Activated naive CD8-positive, alpha-beta T cell treated with anti-CD3 and anti-CD28 coated beads, Interleukin-2, amount 10 ng/mL, durations not matched to agents 7 days and 5 days (primary cell): ENCODE results near the gene LPXN. TPM values are rescaled to one million over a fixed set of nuclear protein-coding genes. Genes with fewer than 3 reads are reported as not detected.

Source experiments
- ATAC-seq: fragments of 150-1000 bp; cut with Tn5 transposase; one replicate; pipeline ENCODE4 v1.10.0; 2021; ENCODE audit warnings: low read depth, moderate library complexity
- POLR2A ChIA-PET: fragments of 350-600 bp; sonication (Branson Sonifier 250); formaldehyde crosslinking; loops from one replicate; lab custom pipeline; 2021; ENCODE audit warnings: antibody characterized with exemption; lab: Charles Lee
- DNase-seq: peaks from one replicate; pipeline ENCODE4 v3.0.0; 2021
- H3K27ac Mint-ChIP-seq: one replicate; pipeline ENCODE4 v1.8.0; 2022; ENCODE audit warnings: mild to moderate bottlenecking, mixed read lengths
- H3K27me3 Mint-ChIP-seq: one replicate; pipeline ENCODE4 v1.8.0; 2022; ENCODE audit warnings: mild to moderate bottlenecking, moderate library complexity, mixed read lengths
- H3K36me3 Mint-ChIP-seq: one replicate; pipeline ENCODE4 v1.8.0; 2021; ENCODE audit warnings: mild to moderate bottlenecking, mixed read lengths
- H3K4me1 Mint-ChIP-seq: one replicate; pipeline ENCODE4 v1.8.0; 2021; ENCODE audit warnings: mixed read lengths
- H3K4me3 Mint-ChIP-seq: one replicate; pipeline ENCODE4 v1.8.0; 2022; ENCODE audit warnings: mild to moderate bottlenecking, moderate library complexity, mixed read lengths
- H3K9me3 Mint-ChIP-seq: one replicate; pipeline ENCODE4 v1.8.0; 2021; ENCODE audit warnings: mixed read lengths
- total RNA-seq, 2 experiments: library from RNA; stranded (reverse); gene quantifications; one replicate each; pipeline ENCODE4 v1.2.3, GENCODE V29; 2021

The LPXN gene
- total RNA-seq, 2 experiments from 2014 or later = 145 to 159 TPM

- Mint-ChIP-seq H3K36me3 (peaks cover 42% of the 10 kb centered on the region), H3K27me3 (no peaks in the 10 kb centered on the region), H3K4me1 (peaks cover 45% of the 10 kb centered on the region), H3K9me3 (no peaks in the 10 kb centered on the region), H3K4me3 (peak overlapping the region; percentile 3), H3K27ac (peak overlapping the region; percentile 52)
- POLR2A ChIA-PET = no interaction called here
- ATAC-seq (no peak), DNase-seq (no peak)
These were observed 21.0 kb upstream of the LPXN start for GRCh38 chr11:58596621-58597020.

- no peak for DNase-seq
- Mint-ChIP-seq H3K36me3 (peaks cover 35% of the 10 kb centered on the region), H3K4me1 (peaks cover 40% of the 10 kb centered on the region), H3K27me3 (no peaks in the 10 kb centered on the region), H3K27ac (no peak overlapping the region), H3K9me3 (no peaks in the 10 kb centered on the region), H3K4me3 (no peak overlapping the region)
- POLR2A ChIA-PET = no interaction called here
- ATAC-seq = no peak
These were observed 19.2 kb upstream of the LPXN start for GRCh38 chr11:58594826-58595225.

DNA sequence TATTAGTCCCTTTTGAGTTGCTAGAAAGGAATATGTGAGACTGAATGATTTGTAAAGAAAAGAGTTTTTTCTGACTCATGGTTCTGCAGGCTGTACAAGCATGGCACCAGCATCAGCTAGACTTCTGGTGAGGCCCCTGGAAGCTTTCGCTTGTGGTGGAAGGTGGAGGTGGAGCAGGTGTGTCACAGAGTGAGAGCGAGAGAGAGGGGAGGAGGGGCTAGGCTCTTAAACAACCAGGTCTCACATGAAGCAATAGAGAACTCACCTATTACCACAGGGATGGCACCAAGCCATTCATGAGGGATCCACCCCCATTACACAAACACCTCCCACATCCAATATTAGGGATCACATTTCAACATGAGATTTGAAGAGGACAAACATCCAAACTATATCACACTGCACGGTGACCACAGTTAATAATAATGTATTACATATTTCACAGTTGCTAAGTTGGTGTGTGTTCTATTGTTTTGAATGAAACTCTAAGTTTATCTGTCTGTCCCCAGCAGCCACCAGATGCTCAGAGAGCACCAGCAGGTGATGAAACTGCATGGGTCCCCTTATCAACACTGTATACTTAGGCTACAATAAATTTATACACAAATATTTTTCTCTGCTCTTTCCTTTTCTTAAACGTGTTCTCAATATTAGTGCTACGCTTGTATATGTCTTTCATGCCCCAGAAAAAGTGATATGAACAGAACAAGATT is 17.3 kb upstream of the LPXN start:
- DNase-seq (no peak), ATAC-seq (no peak)
- Mint-ChIP-seq H3K9me3 (no peaks in the 10 kb centered on the region), H3K4me3 (no peak overlapping the region), H3K36me3 (peaks cover 32% of the 10 kb centered on the region), H3K27me3 (no peaks in the 10 kb centered on the region), H3K4me1 (peaks cover 38% of the 10 kb centered on the region), H3K27ac (peak overlapping the region; percentile 10)
- POLR2A ChIA-PET = no interaction called here

GRCh38 chr11:58591659-58592058 is 16.0 kb upstream of the LPXN start:
- peaks cover 30% of the 10 kb centered on the region for H3K4me1 Mint-ChIP-seq
- H3K27me3 Mint-ChIP-seq = no peaks in the 10 kb centered on the region
- DNase-seq (no peak), ATAC-seq (no peak)
- peaks cover 38% of the 10 kb centered on the region for H3K36me3 Mint-ChIP-seq
- no peak overlapping the region for H3K4me3 Mint-ChIP-seq
- POLR2A ChIA-PET = interaction anchor here (0.6 to 0.7 kb wide), 3 partner anchors 28 to 306 kb away, joined by 3 to 4 read pairs (median 3); no protein-coding TSS in a partner anchor
- H3K9me3 Mint-ChIP-seq = no peaks in the 10 kb centered on the region
- no peak overlapping the region for H3K27ac Mint-ChIP-seq

DNA sequence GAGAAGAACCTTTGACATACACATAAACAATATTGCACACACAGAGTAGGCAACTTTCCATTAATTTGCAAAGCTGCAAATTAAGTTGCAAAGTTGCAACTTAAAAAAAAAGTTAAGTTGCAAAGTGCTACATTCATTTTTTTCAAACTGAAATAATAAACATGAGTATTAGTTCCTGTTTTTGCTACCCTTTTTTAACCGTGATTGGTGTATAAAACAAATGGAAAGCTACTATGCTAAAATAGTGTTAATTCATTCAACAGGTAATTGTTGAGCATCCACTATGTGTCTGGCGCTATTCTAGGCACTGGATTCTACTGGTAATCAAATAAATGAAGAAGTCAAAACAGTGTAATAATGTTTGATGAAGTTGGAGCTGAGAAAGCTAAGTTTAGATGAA is 11.3 kb upstream of the LPXN start:
- Mint-ChIP-seq H3K36me3 (peaks cover 21% of the 10 kb centered on the region), H3K27ac (no peak overlapping the region), H3K9me3 (no peaks in the 10 kb centered on the region), H3K4me1 (peaks cover 26% of the 10 kb centered on the region), H3K4me3 (no peak overlapping the region), H3K27me3 (no peaks in the 10 kb centered on the region)
- POLR2A ChIA-PET = interaction anchor here (0.9 kb wide), 1 partner anchor 10 kb away, joined by 4 read pairs; no protein-coding TSS in a partner anchor
- DNase-seq = no peak
- no peak for ATAC-seq

DNA sequence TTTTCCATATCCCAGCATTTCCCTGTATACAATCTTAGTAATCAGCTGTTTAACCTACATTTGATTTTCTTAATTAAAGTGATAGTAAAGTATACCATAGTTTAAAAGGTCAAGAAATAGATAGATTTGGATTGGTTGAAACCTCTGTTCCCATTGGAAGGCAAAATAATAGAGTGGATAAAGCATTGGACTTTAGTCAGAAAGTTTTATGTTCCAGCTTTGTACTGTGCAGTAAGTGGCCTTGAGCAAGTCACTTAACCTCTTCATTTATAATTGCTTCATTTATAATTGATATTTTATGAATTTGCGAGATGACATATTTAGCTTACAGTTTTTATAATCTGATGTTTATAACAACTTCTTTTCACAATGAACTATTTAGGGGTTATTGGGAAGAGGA is 6.8 kb upstream of the LPXN start:
- POLR2A ChIA-PET = no interaction called here
- H3K4me1 Mint-ChIP-seq = peaks cover 36% of the 10 kb centered on the region
- peaks cover 21% of the 10 kb centered on the region for H3K36me3 Mint-ChIP-seq
- H3K27ac Mint-ChIP-seq = no peak overlapping the region
- peak overlapping the region; percentile 24 for H3K4me3 Mint-ChIP-seq
- ATAC-seq (no peak), DNase-seq (no peak)
- no peaks in the 10 kb centered on the region for H3K27me3 Mint-ChIP-seq
- H3K9me3 Mint-ChIP-seq = no peaks in the 10 kb centered on the region

DNA sequence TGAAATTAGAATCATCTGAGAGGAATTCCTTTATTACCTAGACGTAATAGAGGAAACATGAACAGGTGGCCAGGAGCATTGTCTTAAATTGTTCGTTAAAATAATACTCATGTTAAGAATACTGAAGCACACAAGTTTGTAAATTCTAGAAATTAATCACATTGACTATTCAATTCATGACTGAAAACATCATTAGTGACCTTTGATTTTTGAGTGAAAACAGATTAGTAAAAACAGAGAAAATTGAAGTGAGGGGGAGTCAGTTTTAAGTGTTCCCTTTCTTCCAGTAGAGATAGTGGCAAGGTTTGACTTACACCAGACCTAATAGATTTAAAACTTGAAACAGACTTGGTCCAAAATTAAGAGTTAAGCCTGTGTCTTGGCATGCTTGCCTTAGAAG is 4.7 kb upstream of the LPXN start:
- Mint-ChIP-seq H3K4me3 (peak overlapping the region; percentile 96), H3K4me1 (peaks cover 40% of the 10 kb centered on the region), H3K27ac (peak overlapping the region; percentile 97), H3K9me3 (no peaks in the 10 kb centered on the region), H3K27me3 (no peaks in the 10 kb centered on the region), H3K36me3 (peaks cover 14% of the 10 kb centered on the region)
- POLR2A ChIA-PET = no interaction called here
- DNase-seq (no peak), ATAC-seq (no peak)

DNA sequence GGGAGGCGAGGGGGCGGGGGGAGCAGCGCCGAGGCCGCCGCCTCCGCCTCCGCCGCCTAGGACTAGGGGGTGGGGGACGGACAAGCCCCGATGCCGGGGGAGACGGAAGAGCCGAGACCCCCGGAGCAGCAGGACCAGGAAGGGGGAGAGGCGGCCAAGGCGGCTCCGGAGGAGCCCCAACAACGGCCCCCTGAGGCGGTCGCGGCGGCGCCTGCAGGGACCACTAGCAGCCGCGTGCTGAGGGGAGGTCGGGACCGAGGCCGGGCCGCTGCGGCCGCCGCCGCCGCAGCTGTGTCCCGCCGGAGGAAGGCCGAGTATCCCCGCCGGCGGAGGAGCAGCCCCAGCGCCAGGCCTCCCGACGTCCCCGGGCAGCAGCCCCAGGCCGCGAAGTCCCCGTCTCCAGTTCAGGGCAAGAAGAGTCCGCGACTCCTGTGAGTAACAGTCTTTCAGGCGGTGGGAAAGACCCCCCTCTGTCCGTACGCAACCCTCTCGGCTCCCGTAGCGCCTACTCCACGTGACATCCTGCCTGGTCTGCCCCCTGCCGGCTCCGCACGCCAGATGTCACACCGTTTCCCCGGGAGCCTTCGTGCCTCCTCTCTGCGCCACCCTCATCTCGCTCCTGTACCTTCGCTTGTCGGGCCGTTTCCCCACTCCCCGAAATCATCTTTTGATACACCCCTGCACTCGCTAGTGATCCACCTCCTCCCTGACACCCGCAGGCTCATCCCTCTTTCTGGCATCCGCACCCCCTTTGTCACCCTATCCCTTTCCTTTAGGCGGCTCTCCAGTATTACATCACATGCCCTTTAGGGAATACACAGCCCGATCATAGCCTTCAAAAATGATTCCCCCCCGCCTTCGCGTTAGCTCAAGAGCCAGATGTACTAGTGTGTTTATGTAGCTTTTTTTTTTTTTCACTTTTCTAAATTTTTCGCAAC is 3.8 kb upstream of the LPXN start:
- Mint-ChIP-seq H3K4me1 (peaks cover 45% of the 10 kb centered on the region), H3K27ac (peak overlapping the region; percentile 97), H3K9me3 (no peaks in the 10 kb centered on the region), H3K4me3 (peak overlapping the region; percentile 96), H3K27me3 (no peaks in the 10 kb centered on the region), H3K36me3 (peaks cover 20% of the 10 kb centered on the region)
- ATAC-seq (peak; percentile 41), DNase-seq (peak; percentile 91)
- POLR2A ChIA-PET = interaction anchor here (3.6 to 4.5 kb wide), 2 partner anchors 12 to 527 kb away, joined by 14 to 29 read pairs; partner anchors contain the start of gene FAM111B

GRCh38 chr11:58578635-58579191 is 3.1 kb upstream of the LPXN start, which contains the start of gene ZFP91:
TSS of gene ZFP91 (plus strand) at chr11:58579063. CDS start at chr11:58579282, 219 bp downstream.
- Mint-ChIP-seq H3K9me3 (no peaks in the 10 kb centered on the region), H3K4me3 (peak within 1 kb of the TSS; percentile 96), H3K27ac (peak within 1 kb of the TSS; percentile 97), H3K4me1 (peaks cover 49% of the 10 kb centered on the region), H3K36me3 (peaks cover 20% of the 10 kb centered on the region), H3K27me3 (no peaks in the 10 kb centered on the region)
- DNase-seq (peak; percentile 89), ATAC-seq (peak; percentile 40)
- POLR2A ChIA-PET = interaction anchor here (0.6 to 4.5 kb wide), 7 partner anchors 11 to 1090 kb away, joined by 3 to 29 read pairs (median 4); partner anchors contain the start of genes FAM111B, PATL1 and SELENOH

DNA sequence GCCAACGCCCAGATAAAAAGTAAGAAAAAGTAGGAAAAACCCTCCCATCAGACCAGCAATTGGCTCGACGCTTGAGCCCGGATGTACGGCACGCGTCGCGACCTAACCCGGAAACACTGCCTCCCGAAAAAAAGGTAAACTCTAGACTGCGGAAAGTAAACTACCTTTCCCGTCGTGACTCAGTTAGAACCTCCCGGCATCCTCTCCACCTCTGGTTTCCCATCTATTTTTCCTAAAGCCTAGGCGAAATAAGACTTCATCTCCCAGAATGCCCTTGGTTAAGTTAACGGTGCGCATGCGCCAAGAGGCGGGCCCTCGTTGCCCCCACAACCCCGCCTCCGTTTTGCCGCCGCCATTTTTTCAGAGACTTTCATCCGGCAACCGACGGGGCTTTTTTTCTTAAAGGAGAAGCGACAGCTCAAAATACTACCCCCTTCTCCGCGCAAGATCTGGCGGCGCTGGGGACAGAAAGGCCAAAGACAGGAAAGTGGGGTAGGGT is 2.5 kb upstream of the LPXN start:
- Mint-ChIP-seq H3K27me3 (no peaks in the 10 kb centered on the region), H3K36me3 (peaks cover 25% of the 10 kb centered on the region), H3K27ac (peak overlapping the region; percentile 97), H3K9me3 (no peaks in the 10 kb centered on the region), H3K4me3 (peak overlapping the region; percentile 96), H3K4me1 (peaks cover 51% of the 10 kb centered on the region)
- DNase-seq (peak; percentile 90), ATAC-seq (peak; percentile 55)
- POLR2A ChIA-PET = interaction anchor here (0.6 to 4.5 kb wide), 8 partner anchors 10 to 1091 kb away, joined by 3 to 29 read pairs (median 4); partner anchors contain the start of genes FAM111B, PATL1 and SELENOH

DNA sequence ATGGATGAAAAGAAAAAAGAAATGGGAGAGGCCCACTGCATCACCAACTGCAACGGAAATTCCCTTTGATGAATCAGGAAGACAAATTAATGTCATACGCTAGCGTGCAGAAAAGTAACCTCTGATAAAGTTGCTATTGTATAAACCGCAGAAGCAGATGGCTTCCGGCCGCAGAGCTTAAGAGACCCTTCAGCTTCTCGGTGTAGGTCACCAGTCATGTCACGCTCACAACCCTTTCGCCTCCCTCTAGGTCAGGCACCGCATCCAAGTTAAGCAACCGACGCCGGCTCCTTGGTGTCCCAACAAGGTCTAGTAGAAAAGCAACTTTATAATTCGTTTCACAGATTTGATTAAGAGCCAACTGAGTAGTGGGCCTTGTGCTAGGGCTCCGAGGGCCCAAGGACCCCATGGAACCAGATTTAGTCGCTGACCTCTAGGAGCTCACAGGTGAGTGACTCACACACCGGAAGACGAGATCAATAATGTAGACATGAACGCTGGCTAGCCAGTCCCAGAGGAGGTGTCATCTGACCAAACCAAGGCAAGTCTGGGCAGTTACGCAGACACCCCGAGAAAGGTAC is 2.0 kb upstream of the LPXN start:
- H3K36me3 Mint-ChIP-seq = peaks cover 25% of the 10 kb centered on the region
- peaks cover 48% of the 10 kb centered on the region for H3K4me1 Mint-ChIP-seq

DNA sequence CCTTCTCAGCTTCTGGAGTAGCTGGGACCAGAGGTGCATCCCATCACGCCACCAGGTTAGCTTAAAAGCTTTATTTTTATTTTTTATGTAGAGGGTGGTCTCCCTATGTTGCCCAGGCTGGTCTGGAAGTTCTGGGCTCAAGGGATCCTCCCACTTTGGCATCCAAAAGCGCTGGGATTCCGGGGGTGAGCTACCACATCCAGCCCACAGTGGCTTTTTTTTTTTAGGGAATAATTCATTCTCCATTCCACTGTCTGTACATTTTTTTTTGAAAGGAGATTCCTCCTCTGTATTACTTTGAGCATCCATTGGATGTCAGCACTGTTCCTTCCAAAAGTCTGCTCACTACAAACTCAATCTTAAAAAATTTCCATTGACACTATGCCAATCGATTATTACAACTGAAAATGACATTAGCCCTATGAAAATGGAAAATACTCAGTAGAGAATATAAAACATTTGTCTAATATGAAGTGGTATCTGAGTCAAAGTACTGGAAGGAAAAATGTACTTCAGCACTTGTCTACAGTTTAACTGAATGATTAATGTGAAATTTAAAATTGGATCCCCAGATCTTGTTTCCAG is 1.3 kb upstream of the LPXN start:
- ATAC-seq (no peak), DNase-seq (no peak)
- Mint-ChIP-seq H3K4me1 (peaks cover 47% of the 10 kb centered on the region), H3K27ac (peak overlapping the region; percentile 97), H3K36me3 (peaks cover 25% of the 10 kb centered on the region), H3K4me3 (peak overlapping the region; percentile 96), H3K9me3 (no peaks in the 10 kb centered on the region), H3K27me3 (no peaks in the 10 kb centered on the region)
- POLR2A ChIA-PET = interaction anchor here (0.6 to 4.5 kb wide), 10 partner anchors 9 to 835 kb away, joined by 3 to 29 read pairs (median 4); partner anchors contain the start of gene FAM111B

More for the DNA sequence above, 2.0 kb upstream of the LPXN start:
- Mint-ChIP-seq H3K27ac (peak overlapping the region; percentile 97), H3K27me3 (no peaks in the 10 kb centered on the region), H3K4me3 (peak overlapping the region; percentile 96), H3K9me3 (no peaks in the 10 kb centered on the region)
- DNase-seq (no peak), ATAC-seq (peak; percentile 50)
- POLR2A ChIA-PET = interaction anchor here (0.6 to 4.5 kb wide), 9 partner anchors 10 to 1091 kb away, joined by 3 to 29 read pairs (median 3); partner anchors contain the start of genes FAM111B, PATL1 and SELENOH
